Measurements from ENCODE around the gene TBC1D9. TPM values are rescaled to one million over a fixed set of nuclear protein-coding genes. Genes with fewer than 3 reads are reported as not detected.

Gene TBC1D9
- total RNA-seq, 1 donor from 2014 or later, result 34.6 TPM

DNA sequence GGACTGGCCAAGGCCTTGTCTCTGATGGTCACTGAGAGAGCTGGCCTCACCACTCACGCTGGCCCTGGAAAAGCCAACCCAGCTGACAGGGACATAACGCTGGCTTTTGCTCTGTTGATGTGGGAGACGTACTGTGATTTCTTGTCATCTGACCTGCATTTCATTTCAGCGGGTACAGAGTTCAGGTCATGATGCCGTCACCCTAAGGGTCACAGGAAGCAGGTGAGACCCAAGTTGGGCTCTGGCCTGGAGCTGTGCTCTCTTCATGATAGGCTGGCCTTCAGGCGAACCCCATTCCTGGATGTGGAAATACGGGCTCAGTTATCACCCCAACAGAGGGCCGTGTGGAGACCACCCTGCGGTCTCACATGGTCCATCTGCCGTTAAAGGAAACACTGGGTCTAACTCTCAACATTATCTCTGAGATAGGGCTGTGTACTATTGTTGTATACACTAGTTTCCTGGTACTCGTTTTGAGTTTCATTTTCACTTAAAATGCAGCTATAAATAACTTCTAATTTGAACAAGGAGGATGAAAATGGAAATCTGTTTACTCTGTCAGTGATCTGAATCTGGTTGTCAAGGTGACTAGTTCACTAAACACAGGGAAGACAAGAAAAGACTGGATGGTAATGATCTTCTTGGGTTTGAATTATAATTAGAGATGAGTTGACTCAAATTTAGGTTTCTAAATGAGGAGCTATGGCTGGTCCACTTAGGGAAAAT is 89.1 kb downstream of the TBC1D9 start:
- H3K4me3 ChIP-seq (ENCODE audit: low read depth, low read length), result no peak overlapping the region
- TF ChIP-seq, protein P1, sequence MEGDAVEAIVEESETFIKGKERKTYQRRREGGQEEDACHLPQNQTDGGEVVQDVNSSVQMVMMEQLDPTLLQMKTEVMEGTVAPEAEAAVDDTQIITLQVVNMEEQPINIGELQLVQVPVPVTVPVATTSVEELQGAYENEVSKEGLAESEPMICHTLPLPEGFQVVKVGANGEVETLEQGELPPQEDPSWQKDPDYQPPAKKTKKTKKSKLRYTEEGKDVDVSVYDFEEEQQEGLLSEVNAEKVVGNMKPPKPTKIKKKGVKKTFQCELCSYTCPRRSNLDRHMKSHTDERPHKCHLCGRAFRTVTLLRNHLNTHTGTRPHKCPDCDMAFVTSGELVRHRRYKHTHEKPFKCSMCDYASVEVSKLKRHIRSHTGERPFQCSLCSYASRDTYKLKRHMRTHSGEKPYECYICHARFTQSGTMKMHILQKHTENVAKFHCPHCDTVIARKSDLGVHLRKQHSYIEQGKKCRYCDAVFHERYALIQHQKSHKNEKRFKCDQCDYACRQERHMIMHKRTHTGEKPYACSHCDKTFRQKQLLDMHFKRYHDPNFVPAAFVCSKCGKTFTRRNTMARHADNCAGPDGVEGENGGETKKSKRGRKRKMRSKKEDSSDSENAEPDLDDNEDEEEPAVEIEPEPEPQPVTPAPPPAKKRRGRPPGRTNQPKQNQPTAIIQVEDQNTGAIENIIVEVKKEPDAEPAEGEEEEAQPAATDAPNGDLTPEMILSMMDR (IDR thresholded peaks at IDR 0.05; ENCODE audit: insufficient read depth, low read length, poor library complexity, severe bottlenecking), result no peak
- H3K36me3 ChIP-seq (ENCODE audit: control insufficient read depth, insufficient read depth, low read length), result peaks cover 1% of the 10 kb centered on the region
- no peak for DNase-seq (ENCODE audit: low read depth)
- no peaks in the 10 kb centered on the region for H3K27me3 ChIP-seq (ENCODE audit: control insufficient read depth, insufficient read depth, low read length)

- Histone ChIP-seq H3K27me3 (ENCODE audit: control insufficient read depth, insufficient read depth, low read length) (no peaks in the 10 kb centered on the region), H3K4me3 (ENCODE audit: low read depth, low read length) (no peak overlapping the region), H3K36me3 (ENCODE audit: control insufficient read depth, insufficient read depth, low read length) (no peaks in the 10 kb centered on the region)
- peak; percentile 32 for DNase-seq (ENCODE audit: low read depth)
- TF ChIP-seq, protein P1 (IDR thresholded peaks at IDR 0.05; ENCODE audit: insufficient read depth, low read length, poor library complexity, severe bottlenecking), result no peak
These were observed 93.9 kb downstream of the TBC1D9 start for GRCh38 chr4:140662082-140662869.

DNA sequence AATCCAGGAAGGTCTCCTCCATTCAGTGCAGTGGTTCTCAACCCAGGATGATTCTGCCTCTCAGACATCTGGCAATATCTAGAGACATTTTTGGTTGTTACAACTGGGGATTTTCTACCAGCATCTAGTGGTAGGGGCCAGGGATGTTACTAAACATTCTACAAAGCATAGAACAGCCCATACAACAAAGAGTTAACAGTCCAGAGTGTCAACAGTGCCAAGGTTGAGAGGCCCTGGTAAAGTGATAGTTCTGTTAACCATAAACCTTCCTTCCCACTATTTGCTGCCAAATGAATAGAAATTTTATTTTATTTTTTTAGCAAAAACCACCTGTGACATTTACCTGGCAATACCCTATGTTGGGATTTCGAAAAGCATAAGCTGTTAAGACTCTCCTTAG is 94.6 kb downstream of the TBC1D9 start:
- Histone ChIP-seq H3K27me3 (ENCODE audit: control insufficient read depth, insufficient read depth, low read length) (no peaks in the 10 kb centered on the region), H3K36me3 (ENCODE audit: control insufficient read depth, insufficient read depth, low read length) (no peaks in the 10 kb centered on the region), H3K4me3 (ENCODE audit: low read depth, low read length) (no peak overlapping the region)
- DNase-seq (ENCODE audit: low read depth), result no peak
- TF ChIP-seq, protein P1 (IDR thresholded peaks at IDR 0.05; ENCODE audit: insufficient read depth, low read length, poor library complexity, severe bottlenecking), result no peak

DNA sequence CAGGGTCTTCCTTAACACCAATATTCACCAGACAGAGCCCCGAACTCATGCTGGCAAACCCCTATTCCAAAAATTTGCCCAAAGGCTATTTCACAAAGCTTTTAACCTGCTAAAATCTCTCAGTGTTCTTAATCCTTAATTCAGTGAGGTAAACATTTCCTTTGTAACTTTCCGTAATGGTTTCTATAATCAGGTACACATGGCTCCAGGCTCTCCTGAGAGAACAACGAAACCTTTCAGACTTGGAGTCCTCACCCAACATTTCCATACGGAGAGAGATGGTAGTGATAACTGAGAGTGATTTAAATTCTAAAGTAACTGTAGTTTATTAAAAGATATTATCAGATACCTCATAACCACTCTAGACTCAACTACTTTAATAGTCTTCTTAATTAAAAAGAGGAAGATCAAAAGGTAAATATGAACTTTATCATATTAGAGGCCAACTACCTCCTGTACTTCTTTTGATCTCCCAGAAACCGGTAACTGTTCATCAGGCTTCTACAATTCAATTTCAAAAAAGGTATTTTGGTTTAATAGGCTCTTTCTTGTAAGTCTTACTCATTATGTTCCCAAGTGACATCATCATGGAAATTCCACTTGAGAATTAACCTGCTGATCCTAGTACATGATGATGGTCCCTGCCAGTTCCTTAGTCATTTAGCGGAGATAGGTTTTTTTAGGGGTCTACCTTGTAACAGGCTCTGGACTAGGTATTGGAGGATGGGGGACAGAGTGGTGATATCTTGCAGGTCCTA is 96.1 kb downstream of the TBC1D9 start:
- no peak for DNase-seq (ENCODE audit: low read depth)
- no peak overlapping the region for H3K4me3 ChIP-seq (ENCODE audit: low read depth, low read length)
- TF ChIP-seq, protein P1 (IDR thresholded peaks at IDR 0.05; ENCODE audit: insufficient read depth, low read length, poor library complexity, severe bottlenecking), result no peak
- no peaks in the 10 kb centered on the region for H3K36me3 ChIP-seq (ENCODE audit: control insufficient read depth, insufficient read depth, low read length)
- H3K27me3 ChIP-seq (ENCODE audit: control insufficient read depth, insufficient read depth, low read length), result no peaks in the 10 kb centered on the region

GRCh38 chr4:140654495-140654814 is 101.7 kb downstream of the TBC1D9 start:
- no peak for DNase-seq (ENCODE audit: low read depth)
- Histone ChIP-seq H3K4me3 (ENCODE audit: low read depth, low read length) (no peak overlapping the region), H3K27me3 (ENCODE audit: control insufficient read depth, insufficient read depth, low read length) (no peaks in the 10 kb centered on the region), H3K36me3 (ENCODE audit: control insufficient read depth, insufficient read depth, low read length) (no peaks in the 10 kb centered on the region)
- TF ChIP-seq, protein P1 (IDR thresholded peaks at IDR 0.05; ENCODE audit: insufficient read depth, low read length, poor library complexity, severe bottlenecking), result no peak

Data from kidney epithelial cell (primary cell).